H1 (cell line): ENCODE results near the gene TTC23. TPM values are rescaled to one million over a fixed set of nuclear protein-coding genes. Genes with fewer than 3 reads are reported as not detected.

Source experiments
- CREB1 ChIP-seq: IDR thresholded peaks from 2 replicates; pipeline ENCODE4 v1.6.1; 2012; ENCODE audit warnings: inconsistent platforms
- FOSL1 ChIP-seq: IDR thresholded peaks from 2 replicates; pipeline ENCODE4 v1.6.1; 2011; ENCODE audit warnings: mild to moderate bottlenecking, low read depth, low read length, moderate library complexity; ENCODE audit not compliant: insufficient read depth
- KDM1A ChIP-seq: fragments of 200-600, 300-600 bp; sonication (generic); IDR thresholded peaks from 2 replicates; pipeline ENCODE4 v1.7.1; 2016; ENCODE audit warnings: mild to moderate bottlenecking, low read length, borderline replicate concordance
- SIN3A ChIP-seq, 2 experiments: IDR thresholded peaks in 1 of 2; conservative IDR thresholded peaks in 1 of 2; 2 replicates each; pipeline ENCODE4 v1.6.1; 2011 to 2012; ENCODE audit warnings: low read length in 2 of 2, improper control_type of control experiment in 1 of 2, low read depth in 1 of 2, mild to moderate bottlenecking in 1 of 2
- SUZ12 ChIP-seq: fragments of 200-600 bp; sonication (generic); IDR thresholded peaks from 2 replicates; pipeline ENCODE4 v1.6.1; 2012; ENCODE audit warnings: mild to moderate bottlenecking, inconsistent platforms, low read length, moderate library complexity, mixed read lengths
- polyA plus RNA-seq, 7 experiments: library from polyadenylated mRNA; depleted of rRNA in 3 of 7; stranded (reverse) in 5 of 7; unstranded in 2 of 7; fragments of >200 nt in 5 of 7; fragments of 200-250 nt in 2 of 7; gene quantifications; 1 replicate in 5 of 7; 2 replicates in 1 of 7; 4 replicates in 1 of 7; pipeline versions ENCODE4 v1.2.1 to v1.2.3, GENCODE V29; 2011 to 2013; ENCODE audit warnings: missing spikeins in 2 of 7, mixed read lengths in 2 of 7
- total RNA-seq: library from RNA; stranded (reverse); fragmentation: NEBNext Ultra II Directional; extraction: Animal tissue kit (Norgen Biotek cat#: 25700); gene quantifications from 2 replicates; pipeline ENCODE4 v1.2.1, GENCODE V29; 2021

Gene TTC23
- total and polyA plus RNA-seq, 2 of the 8 experiments (the other 6 are each of a cell fraction or from before 2014, with no cell fraction given), result 4.8 to 23.0 TPM

- TF ChIP-seq SIN3A (conservative IDR thresholded peaks at IDR 0.05 in 1 of 2, IDR thresholded peaks at IDR 0.05 in 1 of 2; ENCODE audit: low read depth in 1 of 2, low read length in 2 of 2) (no peak), CREB1 (no peak), KDM1A (no peak), SUZ12 (no peak), FOSL1 (no peak)
These were observed 67.8 kb downstream of the TTC23 start (continued) for GRCh38 chr15:99181545-99181971.
